ENCODE measurements around the gene INSYN1.

DNA sequence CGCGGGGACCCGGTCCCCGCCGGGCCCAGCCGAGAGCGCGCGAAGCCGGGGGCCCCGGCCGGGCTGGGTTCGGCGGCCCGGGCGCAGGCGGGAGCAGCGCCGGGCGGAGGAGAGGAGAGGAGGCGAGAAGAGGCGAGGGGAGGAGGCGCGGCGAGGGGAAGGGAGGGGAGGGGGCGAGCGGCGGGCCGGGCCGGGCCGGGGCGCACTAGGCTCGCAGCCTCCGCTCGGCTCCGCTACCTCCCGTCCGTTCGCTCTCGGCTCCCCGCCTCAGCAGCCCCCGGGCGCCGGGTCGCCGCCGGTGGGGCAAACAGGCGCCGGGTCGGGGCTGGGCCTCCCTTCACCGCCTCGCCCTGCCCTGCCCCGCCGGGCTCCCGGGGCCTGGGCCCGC is 351 bp downstream of the INSYN1 start:
- TF ChIP-seq CTCF (IDR thresholded peaks at IDR 0.05): no peak
- TF ChIP-seq POLR2A (IDR thresholded peaks at IDR 0.05): no peak

All from uterus (tissue), 2 donors.